Right kidney (tissue), 1 donor: ENCODE measurements around the gene SERPIND1.

Experiments
- DNase-seq: peaks from one replicate; pipeline ENCODE4 v3.0.0-alpha.2; 2016

SERPIND1 gene

DNA sequence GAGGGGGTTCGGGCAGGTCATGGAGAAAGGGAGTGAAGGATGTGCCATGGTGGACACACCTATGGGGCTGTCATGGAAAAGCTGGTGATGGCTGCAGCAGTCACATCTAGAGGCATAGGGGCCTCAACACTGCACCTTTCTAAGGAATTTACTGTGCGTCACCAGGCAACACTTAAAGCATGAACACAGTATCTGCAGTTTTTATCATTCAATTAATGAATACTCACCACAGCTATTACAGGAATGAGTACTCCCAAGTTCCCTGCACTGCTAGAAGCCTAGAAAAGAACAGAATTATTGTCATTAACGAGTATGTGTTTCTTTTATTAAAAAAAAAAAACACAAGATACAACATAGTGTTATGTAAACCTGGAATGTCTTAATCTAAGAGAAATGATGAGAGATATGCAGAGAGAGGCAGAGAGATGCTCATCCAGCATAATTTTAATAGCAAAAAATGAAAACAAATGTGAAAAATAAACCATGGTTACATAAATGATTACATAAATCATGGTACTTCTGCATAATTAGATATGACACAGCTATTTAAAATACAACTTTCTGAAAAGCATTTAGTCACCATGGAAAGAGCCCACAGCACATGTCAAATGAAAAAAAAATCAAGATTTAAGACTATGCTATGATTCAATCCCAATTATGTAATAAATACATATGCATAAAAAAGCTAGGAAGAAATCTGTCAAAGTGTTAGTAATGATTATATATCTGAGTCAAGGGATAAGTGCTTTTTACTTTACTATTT, 19.2 kb downstream of the SERPIND1 start:
- DNase-seq, result no peak

DNA sequence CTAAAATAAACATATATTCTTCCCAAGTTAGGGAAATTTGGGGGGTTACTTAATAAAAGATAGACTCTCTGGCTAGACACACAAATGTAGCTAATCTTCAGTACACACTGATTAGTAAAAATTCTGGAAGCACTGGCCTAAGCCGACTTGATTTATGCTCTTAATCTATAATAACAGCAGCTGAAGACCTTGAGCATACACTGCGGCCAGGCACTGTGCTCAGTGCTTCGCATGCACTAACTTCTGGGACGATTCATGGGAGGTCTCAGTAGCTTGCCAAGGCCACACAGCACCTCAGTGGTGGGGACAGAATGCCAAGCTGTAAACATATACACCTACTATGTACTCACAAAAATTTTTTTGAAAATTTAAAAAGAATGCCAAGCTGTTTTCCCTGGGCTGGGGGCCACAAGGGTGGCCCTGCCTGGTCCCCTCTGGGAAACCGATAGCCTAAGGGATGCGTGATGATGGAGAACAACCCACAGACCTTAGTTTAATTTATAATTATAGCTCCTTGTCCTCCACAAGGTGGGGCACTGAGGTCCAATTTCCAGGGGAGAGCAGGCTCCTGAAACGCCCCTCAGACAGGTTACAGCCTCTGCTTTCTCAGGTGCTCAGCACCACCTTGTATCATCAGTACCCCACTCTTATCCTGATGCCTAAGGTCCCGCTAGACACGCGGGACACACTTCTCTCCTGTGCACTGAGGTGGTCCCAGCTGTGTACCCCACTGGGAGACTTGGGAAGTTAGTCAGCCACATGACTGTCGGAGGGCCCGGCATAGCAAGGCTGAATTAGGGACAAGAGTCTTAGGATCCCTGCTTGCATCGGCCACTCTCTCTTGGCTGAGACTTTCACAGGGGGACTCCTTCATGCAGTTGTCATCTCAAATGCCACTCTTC, 20.1 kb downstream of the SERPIND1 start:
- no peak for DNase-seq

DNA sequence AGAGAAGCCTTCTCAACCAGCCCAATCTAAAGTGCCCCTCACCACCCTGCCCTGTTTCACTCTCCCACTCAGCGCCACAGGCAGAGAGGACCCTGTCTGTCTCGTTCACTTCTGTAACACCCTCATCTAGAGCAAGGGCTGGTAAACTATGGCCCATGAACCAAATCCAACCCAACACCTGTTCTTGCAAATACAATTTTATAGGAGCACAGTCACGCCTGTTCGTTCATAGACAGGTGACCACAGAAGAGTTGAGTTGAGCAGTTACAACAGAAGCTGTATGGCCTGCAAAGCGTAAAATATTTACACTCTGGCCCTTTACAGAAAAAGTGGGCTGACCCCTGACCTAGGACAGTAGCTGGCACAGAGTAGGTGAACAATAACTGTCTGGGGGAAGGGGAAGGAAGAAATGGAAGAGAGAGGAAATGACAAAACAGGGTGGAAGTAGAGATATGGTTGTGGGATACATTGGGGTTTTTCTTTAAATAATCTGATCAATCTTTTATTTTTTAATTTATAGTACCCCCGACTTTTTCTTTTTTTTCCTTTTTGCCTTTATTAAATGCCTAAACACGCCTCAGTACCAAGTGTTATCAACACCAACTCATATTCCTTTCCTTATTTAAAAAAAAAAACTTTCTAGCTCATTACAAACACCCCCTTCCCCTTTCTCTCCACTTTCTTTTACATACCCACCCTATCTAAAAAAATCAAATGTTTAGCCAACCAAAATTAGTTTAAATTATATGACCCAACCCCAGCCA, 20.9 kb downstream of the SERPIND1 start:
- no peak for DNase-seq

DNA sequence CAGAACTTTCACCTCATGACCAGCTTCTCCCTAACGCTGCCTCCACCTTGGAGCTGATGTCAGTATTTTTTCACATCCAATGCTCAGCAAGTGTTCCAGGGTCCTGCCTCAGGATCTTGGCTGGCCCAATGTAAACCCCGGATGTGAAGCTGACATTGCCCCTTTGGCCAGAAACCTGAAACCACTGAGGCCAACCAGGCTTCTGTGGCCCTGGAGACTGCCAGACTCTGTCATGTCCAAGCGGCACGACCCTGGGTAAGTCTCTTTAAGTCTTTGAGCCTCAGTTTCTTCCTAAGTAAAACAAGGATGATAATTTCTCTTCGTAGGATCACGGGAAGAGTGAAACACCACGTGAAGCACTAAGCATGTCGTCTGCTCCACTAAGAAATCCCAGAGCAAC, 22.8 kb downstream of the SERPIND1 start:
- no peak for DNase-seq

DNA sequence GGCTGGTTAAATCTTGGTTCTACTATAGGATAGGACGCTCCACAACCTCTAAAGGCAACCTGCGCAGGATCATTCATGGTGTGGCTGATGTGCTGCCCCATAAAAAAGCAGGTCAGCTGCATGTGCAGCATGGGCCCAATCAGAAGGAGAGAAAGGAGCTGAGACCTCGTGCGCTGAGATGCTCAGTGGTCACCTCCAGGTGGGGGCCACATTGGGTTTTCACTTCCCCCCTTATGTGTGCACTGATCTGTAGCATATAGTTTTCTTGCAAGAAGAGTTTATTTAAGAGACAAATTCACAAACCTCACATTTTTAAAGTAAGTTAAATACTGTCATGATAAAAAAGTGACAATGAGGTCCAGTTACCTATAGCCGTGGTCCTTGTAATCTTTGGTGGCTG, 24.3 kb downstream of the SERPIND1 start:
- DNase-seq, result no peak

DNA sequence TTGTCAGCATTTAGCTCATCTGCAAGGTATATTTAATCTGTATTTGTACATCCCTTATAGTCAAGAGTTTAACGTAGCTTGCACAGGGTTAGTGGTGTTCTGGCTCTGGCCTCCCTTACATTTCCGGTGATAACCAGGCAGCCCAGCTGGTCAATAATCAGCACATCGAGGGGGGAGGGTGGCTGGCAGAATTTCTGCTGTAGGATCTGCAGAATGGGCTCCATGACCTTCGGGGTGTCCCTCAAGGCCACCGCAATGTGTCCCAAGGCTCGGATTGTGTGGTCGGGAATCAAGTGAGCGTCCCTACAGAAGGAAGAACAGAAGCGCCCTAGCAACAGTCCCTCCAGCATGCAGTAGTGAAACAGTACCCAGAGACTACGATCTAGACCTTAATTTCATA, 25.1 kb downstream of the SERPIND1 start:
- no peak for DNase-seq

DNA sequence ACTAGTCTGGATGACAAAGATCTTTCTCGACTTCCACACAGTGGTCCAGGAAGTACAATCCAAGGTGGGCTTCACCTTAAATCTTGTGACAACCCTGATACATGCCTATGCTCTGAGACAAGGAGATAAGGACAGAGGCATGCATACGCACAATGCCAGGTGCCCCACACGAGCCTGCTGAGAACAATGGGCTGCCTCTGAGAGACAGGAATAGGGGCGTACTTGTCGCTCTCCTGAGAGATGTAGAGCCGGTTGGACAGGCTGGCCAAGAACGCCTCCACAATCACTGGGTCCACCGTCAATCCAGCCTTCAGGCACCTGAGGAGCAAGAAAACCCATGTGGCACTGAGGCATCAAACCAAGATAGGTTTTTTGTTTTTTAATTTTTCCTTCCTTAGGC, 25.5 kb downstream of the SERPIND1 start:
- no peak for DNase-seq

DNA sequence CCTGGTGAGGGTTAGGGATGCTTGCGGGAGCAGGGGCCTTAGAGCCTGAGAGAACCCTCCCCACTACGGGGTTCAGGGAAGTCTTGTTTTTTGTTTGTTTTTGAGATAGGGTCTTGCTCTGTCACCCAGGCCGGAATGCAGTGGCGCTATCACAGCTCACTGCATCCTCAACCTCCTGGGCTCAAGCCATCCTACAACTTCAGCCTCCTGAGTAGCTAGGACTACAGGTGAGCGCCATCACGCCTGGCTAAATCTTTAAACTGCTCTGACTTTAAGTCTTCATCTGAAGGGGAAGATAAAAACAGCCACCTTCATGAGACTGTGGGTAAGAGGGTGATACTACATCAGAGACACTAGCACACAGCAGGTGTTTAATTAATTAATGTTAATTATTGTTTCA, 28.5 kb downstream of the SERPIND1 start:
- no peak for DNase-seq

DNA sequence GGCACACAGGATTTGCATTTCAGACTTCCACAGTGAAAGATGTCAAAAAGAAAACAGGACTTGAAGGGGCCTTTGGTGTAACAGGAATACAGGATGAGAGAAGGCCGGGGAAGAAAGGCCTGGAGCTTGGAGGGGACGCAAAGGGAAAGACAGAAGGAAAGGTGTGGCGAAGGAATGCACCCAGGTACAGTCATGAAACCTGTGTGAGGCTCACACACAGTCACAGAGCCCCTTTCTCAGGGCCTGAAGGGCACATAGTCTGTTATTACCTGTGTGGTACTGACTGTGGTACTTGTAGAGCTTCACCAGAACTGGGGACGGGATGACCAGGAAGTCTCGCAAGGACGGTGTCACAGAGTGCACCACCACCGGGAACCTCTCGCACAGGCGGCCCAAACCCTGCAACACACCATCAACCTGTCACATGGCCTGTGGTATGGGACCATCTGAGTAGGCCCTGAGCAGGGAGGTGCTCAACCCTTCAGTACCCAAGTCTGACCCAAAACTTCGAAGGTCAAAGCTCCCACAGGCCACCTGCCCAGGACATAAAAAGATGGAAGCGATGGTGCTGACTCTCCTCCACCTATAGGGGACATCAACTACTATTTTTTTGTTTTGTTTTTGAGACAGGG, 29.1 kb downstream of the SERPIND1 start:
- DNase-seq, result no peak

DNA sequence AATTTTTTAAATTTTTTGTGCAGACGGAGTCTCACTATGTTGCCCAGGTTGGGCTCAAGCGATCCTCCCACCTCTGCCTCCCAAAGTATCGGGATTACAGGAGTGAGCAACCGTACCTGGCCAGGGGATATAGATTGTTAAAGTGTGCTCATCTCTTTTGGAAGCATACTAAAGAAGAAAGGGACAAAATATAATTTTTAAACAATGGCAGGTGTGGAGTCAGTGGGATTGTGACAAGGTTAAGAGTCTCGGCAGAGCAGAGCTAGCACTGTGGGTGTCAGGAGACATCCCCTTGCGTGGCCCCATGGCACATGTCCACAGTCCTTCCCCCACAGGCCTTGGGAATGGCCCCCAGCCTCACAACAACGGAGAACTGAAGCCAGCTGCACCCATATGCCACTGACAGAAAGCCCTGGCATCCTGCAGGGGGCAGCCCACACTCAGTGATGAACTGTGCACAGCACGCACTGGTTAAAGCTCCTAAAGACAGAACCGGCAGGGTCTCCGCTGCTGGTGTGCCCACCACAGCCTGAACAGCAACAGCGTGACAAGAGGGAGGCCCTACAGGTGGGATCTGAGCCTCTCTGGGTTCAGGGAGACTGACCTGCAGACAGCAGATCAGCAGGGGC, 29.9 kb downstream of the SERPIND1 start:
- no peak for DNase-seq

DNA sequence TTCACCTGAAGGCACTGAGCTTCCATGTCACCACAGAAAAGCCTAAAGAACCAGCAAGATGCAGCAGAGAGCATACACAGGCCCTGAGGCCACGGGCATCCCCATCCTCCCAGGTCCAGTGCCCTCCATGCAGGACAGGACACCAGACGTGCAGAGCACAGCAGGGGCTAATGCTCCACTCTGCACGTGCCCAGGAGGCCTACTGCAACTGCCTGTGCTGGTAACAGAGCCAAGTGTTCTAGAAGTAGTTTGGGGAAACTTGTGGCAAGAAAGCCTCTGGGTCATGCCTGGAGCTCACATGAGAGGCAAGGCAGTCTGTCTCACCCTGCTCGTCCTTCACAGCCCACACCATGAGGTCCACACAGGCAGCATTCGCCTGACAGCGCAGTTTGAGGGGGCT, 30.7 kb downstream of the SERPIND1 start:
- DNase-seq, result no peak

DNA sequence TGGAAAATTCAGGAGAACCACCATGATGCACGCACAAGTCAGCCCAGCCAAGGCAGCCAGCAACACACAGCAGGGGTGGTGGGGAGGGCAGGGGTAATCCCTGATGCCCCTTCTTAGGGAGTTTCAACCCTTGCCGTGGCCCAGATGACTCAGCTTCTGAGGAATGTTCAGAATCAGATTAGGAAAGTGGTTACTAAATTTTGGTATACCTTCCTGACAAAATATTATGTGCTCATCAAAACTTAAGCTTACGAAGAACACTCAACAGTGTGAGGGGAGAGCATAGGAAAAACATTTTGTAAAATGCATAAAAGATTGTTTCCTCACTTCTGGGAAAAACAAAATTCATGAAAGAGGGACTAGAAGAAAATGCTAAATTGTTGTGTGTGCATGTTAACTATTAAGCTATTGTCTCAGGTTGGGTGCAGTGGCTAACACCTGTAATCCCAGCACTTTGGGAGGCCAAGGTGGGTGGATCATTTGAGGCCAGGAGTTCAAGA, 32.1 kb downstream of the SERPIND1 start:
- no peak for DNase-seq

DNA sequence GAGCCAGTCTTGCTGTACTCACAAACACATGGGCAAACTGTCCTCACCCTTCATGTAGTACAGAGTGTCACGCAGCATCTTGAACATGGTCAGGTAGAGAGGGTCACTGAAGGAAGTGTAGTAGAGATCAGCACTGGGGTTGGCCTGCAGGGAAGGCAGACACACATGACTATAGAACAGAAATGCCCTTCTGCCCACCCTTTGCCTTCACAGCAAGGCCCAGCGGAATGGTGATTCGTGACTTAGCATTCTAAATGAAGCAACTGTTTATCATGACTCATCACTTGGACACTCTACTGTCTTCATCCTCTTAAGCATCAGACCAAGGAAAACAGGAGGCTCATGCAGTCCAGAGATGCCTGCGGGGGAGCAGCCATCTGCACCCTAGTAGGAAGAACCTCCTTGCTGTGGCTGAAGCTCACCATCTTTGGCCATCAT, 33.4 kb downstream of the SERPIND1 start:
- DNase-seq, result no peak

DNA sequence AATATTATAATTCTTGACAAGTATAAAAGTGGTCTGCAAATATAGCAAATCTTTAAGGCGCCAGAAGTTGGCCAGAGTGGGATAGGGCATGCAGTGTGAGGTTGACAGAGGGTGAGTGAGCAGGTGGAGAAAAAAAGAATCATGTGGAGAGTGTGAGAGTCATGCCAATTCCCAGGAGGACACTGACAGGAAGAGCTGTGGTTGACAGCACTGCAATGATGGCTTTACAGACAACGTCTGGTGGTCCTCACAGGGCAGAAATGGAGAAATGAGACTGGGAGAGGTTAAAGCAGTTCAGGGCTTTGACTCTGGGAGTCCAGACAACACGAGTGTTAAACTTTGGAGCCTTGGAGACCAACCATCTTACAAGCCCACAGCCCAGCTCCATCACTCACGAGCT, 34.9 kb downstream of the SERPIND1 start:
- no peak for DNase-seq

DNA sequence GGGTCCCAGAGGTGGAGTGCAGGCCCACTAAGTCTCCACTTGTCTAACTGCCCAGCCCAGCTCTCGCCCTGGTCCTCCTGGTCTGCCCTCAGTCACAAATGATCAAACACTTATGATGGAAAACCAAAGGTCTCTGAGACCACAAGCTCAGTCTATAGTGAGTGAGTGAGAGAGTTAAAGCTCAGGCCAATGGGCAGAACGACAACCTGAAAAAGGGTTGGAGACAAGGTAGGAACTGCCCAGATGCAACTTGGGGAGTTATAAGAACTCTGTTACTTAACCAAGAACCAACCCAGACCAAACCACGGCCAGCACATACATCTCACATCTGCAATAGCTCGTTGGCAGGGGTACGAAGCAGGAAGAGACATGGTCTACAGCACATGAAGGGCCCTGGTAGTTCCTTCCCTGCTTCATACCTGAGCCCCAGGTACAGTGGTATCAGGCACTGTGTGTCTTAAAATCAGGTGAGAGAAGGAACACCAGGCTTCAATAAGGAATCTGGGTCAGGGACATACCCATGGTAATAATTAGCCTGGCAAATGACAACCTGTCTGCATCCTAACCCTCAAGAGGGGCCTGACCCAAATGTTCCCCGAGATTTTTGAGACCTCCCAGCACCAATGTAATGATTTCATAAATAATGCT, 35.7 kb downstream of the SERPIND1 start:
- no peak for DNase-seq

DNA sequence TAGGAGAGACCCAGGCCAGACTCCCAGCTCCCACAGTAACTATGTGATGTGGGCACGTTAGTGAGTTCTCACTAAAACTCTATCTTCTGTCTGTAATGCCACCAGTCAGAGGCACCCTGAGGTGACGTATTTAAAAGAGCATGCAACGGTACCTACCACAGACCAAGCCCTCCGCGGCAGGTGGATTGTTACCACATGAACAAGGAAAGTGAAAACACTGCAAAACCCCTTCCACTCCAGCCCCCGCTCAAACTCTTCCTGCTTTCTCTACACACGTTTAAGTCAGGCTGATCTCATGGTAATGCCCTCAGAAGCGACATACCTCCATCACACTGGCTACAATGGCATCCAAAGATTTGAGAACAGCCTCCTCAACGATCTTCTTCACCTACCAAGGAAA, 36.7 kb downstream of the SERPIND1 start:
- no peak for DNase-seq

DNA sequence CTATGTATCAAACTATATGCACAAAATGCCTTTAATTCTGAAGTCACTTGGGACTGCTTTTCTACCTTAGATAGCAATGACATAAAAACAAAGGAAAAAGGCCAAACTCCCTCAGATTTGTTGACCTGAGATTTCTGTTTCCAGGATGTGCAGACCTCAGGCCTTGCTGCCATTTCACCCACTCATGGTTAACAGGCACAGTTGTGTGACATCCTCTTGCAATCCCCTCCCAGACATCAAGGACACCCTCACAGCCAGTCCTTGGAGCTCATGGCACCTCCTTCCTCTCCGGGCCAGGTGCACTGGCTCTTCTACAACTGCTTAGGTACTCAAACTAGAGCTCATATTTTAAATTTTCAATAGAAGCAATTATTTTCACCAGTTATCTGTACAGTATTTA, 37.3 kb downstream of the SERPIND1 start:
- DNase-seq, result no peak

DNA sequence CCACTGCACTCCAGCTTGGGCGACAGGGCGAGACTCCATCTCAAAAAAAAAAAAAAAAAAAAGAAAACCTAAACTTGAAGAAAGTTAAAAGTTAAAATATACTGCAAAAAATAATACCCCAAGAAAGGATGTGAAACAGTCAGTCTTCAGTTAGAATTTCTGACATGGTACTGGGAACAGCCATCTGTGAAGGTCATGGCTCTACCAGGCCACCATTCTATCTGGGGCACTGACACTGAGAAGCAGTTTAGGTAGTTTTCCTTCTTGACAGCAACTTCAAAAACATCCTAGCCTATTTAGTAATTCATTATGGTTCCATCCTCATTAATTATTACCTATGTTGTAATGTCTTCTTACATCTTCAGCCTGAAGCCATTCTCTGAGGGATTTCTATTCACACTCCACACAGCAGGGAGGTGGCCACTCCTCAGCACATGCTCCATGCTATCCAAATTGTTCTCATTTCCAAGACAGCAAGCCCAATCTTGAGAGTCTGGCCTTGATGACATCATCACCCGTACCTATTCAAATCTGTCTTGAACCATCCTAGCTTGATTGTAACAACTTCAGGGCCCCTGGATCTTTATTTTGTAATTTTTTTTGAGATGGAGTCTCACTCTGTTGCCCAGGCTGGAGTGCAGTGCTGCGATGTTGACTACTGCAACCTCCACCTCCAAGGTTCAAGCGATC, 38.2 kb downstream of the SERPIND1 start:
- no peak for DNase-seq

DNA sequence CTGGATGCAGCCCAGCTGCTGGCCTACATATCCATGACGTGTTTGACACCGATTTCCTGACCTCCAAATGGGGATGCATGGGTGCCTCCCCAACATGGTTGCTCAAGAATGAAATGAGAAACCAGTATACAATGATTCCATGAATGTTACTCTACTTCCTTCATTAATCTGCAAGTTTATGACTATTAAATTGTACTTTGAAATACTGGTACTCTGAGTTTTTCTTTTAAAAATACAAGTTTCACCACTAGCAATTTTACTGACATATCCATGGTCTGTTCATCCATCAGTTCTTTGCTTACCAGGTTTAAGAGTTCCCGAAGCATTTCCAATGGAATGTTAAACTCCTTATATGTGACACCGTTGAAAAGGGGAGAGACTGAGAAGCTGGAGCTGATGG, 39.1 kb downstream of the SERPIND1 start:
- no peak for DNase-seq

DNA sequence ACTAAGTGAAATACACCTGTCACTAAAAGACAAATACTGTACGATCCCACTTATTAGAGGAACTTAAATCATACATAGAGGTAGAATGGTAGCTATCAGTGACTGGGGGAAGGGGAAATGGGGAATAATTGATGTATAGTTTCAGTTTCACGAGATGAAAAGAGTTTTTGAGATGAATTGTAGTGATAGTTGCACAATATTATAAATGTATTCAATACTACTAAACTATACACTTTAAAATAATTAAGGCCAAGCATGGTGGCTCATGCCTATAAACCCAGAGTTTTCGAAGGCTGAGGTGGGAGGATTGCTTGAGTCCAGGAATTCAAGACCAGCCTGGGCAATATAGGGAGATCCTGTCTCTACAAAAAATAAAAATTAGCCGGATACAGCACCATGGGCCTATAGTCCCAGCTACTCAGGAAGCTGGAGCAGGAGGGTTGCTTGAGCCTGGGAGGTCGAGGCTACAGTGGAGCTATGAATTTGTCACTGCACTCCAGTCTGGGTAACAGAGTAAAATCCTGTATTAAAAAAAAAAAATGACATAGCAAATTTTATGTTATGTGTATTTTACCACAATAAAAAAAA, 40.4 kb downstream of the SERPIND1 start:
- DNase-seq, result no peak
